ENCODE results near the gene HSD17B12.

GRCh38 chr11:43748095-43748494 lies 67.6 kb downstream of the HSD17B12 start:
- TF ChIP-seq SIN3A (IDR thresholded peaks at IDR 0.05; ENCODE audit: borderline replicate concordance, insufficient read depth, low read depth, low read length) (no peak), POLR2AphosphoS5 (IDR thresholded peaks at IDR 0.05; ENCODE audit: low read depth, low read length) (no peak), CTCF (IDR thresholded peaks at IDR 0.05) (no peak), REST (IDR thresholded peaks at IDR 0.05; ENCODE audit: insufficient read depth in 1 of 2, low read depth in 2 of 2, low read length in 1 of 2) (no peak)

All from Panc1 (cell line).